ENCODE results near the gene TENM4.

DNA sequence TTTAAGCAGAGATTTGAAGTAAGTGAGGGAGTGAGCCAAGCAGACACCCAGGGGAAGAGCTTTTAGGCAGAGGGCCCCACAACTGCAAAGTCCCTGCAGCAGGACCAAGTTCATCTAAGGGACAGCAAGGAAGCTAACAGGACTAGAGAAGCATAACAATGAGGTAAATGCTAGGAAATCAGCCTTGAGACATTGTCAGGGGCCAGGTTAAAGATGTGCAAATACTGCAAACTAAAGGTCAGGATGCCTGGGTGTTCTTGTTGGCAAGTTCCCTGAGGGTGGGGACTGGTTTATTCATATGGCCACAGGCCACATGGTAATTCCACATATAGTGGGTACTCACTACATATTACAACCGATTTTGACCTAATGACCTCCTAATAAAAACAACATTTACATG is 467.0 kb downstream of the TENM4 start:
- no peak for TF ChIP-seq CTCF (IDR thresholded peaks at IDR 0.05; ENCODE audit: low read depth, low read length, poor library complexity, severe bottlenecking)
- TF ChIP-seq EZH2phosphoT487 (IDR thresholded peaks at IDR 0.05; ENCODE audit: borderline replicate concordance, low read length): no peak

All from DOHH2 (cell line).